Kidney tubule cell (primary cell): ENCODE data around the gene EFCAB12.
"Not testable (repeated sequence)": the region's sequence is repeated elsewhere in the genome, so short reads cannot be mapped to it uniquely, and the experiment has no call there.

Experiments used
- DNase-seq: peaks from one replicate; pipeline ENCODE4 v3.0.0-alpha.2; 2018; ENCODE audit warnings: low spot score

EFCAB12 gene

GRCh38 chr3:129365296-129366136, 62.9 kb downstream of the EFCAB12 start:
- no peak for DNase-seq

GRCh38 chr3:129364811-129365210, 63.6 kb downstream of the EFCAB12 start:
- not testable (repeated sequence) for DNase-seq

GRCh38 chr3:129363356-129363755, 65.1 kb downstream of the EFCAB12 start:
- DNase-seq: not testable (repeated sequence)

- no peak for DNase-seq
Observed at GRCh38 chr3:129360705-129361460, 67.6 kb downstream of the EFCAB12 start.

GRCh38 chr3:129360171-129360611, 68.2 kb downstream of the EFCAB12 start:
- DNase-seq: no peak

- no peak for DNase-seq
Observed at GRCh38 chr3:129358772-129359371, 69.6 kb downstream of the EFCAB12 start.

- DNase-seq: no peak
Observed at GRCh38 chr3:129358177-129358771, 70.2 kb downstream of the EFCAB12 start.

- no peak for DNase-seq
Observed at GRCh38 chr3:129357616-129358015, 70.8 kb downstream of the EFCAB12 start.

GRCh38 chr3:129356756-129357425, 71.5 kb downstream of the EFCAB12 start:
- no peak for DNase-seq

GRCh38 chr3:129353589-129353941, 74.9 kb downstream of the EFCAB12 start:
- no peak for DNase-seq

- DNase-seq: peak; percentile 9
Observed at GRCh38 chr3:129352650-129353588, 75.5 kb downstream of the EFCAB12 start.

GRCh38 chr3:129352045-129352444, 76.4 kb downstream of the EFCAB12 start:
- no peak for DNase-seq
